ACHN (cell line): ENCODE measurements around the gene IL4R.
A peak's percentile ranks its signal among the peaks of the same experiment; 100 is the strongest.

Experiments
- DNase-seq: peaks from one replicate; pipeline ENCODE4 v3.0.0-alpha.2; 2015
- in situ Hi-C: cut with HindIII; loops from 2 replicates; pipeline ENCODE4 v1.10.0; 2017; ENCODE audit warnings: low sequenced_read_pairs, low pct_ligation_motif_present, low pct_unique_long_range_greater_than_20kb

Gene IL4R

DNA sequence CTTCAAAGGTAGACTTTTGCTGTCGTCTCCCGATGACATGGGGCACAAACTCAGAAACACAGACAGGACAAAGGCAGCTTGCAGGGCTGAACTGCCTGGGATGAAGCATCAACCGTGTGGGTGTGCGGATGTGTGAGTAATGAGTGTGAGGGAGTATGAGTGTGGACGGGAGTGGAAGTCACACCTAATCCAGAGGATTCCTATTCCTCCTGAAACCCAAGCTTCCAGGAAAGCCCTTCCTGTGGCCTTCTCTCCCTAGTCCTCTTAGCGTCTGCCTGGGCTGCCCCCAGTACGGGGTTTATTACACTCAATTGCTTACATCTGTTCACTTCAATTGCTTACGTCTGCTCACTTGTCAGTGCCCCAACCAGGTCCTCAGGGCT, 2.3 kb upstream of the IL4R start:
- in situ Hi-C loops: no loop called here
- DNase-seq: no peak

DNA sequence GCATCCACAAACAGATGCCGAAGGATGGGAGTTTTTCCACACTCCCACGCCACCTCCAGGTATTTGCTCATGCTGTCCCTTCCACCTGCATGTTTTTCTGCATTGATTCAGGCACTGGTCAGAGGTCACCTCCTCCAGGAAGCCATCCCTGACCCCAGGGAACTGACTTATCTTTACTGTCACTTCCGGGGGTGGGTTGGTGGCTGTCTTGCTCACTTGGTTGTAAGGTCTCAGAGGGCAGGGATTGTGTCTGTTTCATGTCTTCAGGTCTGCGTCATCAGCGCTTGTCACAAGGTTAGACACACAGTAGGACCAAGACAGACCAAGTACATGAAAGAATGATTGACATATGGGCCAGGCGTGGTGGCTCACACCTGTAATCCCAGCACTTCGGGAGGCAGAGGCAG, 1.9 kb upstream of the IL4R start:
- no peak for DNase-seq
- in situ Hi-C loops: no loop called here

DNA sequence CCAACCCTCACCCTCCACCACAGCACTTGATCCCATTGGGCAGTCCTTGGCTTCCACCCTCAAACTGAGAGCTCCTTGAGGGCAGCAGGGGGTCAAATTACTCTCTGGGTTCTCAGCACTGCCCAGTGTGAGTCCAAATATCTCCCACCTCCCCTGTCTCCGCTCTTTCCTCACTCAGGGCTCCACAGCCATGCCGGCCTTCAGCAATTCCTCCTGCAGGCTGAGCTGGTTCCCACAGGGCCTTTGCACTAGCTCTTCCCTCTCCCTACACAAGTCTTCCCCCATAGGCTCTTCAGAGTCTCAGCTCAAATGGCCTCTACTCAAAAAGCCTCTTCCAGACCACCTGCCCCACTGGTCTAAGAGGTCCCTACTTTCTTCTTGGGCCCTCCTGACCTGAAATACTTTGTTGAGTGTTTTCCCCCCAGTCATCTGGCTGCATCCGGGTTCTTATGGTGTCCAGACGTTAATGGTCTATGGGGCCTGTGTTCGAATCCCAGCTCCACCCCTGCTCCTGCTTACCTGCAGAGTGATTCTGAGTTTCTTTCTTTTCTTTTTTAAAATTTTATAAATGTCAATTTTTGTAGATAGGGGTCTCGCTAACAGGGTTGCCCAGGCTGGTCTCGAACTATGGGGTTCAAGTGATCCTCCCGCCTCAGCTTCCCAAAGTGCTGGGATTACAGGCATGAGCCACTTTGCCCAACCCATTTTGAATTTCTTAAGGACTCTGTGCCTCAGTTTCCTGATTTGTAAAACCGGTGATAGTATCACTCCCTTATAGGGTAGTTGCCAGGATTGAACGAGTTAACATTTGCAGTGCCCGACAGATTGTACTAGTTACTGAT, 973 bp upstream of the IL4R start:
- in situ Hi-C loops: no loop called here
- no peak for DNase-seq

GRCh38 chr16:27314161-27314723, 468 bp downstream of the IL4R start:
- DNase-seq: peak; percentile 90
- in situ Hi-C loops: no loop called here

- no peak for DNase-seq
- in situ Hi-C loops: no loop called here
Observed at GRCh38 chr16:27314986-27315332, 1.2 kb downstream of the IL4R start.

DNA sequence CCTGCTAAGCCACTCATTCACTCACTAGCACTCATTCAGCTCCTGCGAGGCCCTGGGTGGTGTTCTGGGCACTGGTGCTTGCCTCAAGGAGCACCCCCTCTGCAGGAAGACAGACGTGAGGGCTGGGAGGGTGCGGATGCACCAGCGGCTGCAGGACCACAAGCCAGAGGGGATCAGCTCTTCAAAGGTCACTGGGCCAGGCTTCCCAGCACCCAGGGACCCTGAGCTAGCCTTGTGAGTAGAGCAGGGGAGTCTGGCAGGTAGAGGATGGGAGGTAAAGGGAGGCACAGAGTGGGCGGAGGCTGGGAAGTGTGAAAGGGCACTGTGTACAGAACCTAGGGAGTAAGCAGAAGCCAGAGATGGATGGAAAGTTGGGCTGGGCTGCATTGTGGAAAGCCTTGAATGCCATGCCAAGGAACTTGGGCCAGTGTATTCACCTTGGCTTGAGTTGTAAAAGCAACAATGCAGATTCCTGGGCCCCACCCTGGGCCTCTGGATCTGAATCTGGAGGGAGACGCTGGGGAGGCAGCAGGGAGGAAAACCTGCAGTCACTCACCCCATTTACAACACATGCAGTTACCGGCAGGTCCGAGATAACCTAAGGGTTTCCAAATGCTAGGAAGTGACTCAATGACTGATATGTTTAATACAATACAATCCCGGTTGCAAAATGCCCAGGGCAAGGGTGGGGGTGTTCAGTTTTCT, 1.7 kb downstream of the IL4R start:
- in situ Hi-C loops: no loop called here
- peak; percentile 35 for DNase-seq

DNA sequence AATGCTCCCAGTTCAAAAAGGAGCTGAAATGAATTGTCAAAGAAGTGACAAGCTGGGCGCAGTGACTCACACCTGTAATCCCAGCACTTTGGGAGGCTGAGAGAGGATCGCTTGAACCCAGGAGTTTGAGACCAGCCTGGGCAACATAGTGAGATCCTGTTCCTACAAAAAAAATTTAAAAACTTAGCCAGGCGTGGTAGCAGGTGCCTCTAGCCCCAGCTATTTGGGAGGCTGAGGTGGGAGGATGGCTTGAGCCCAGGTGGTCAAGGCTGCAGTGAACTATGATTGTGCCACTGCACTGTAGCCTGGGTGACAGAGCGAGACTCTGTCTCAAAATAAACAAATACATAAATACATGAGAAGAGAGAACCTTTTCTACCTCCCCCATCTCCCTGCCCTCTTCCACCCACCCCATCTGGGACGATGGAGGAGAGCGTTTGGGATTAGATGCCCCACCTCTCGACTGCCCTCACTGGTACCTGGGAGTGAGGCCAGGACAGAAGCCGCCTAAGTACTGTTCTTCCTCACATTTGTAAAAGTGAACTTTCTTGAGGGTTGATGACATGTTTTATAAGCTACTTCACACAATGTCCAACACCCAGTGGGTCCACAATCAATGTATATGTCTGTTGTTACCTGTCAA, 2.4 kb downstream of the IL4R start:
- no peak for DNase-seq
- in situ Hi-C loops: no loop called here

GRCh38 chr16:27317320-27317719, 3.5 kb downstream of the IL4R start:
- in situ Hi-C loops: no loop called here
- no peak for DNase-seq

GRCh38 chr16:27317738-27318391, 4.1 kb downstream of the IL4R start:
- DNase-seq: no peak
- in situ Hi-C loops: no loop called here

DNA sequence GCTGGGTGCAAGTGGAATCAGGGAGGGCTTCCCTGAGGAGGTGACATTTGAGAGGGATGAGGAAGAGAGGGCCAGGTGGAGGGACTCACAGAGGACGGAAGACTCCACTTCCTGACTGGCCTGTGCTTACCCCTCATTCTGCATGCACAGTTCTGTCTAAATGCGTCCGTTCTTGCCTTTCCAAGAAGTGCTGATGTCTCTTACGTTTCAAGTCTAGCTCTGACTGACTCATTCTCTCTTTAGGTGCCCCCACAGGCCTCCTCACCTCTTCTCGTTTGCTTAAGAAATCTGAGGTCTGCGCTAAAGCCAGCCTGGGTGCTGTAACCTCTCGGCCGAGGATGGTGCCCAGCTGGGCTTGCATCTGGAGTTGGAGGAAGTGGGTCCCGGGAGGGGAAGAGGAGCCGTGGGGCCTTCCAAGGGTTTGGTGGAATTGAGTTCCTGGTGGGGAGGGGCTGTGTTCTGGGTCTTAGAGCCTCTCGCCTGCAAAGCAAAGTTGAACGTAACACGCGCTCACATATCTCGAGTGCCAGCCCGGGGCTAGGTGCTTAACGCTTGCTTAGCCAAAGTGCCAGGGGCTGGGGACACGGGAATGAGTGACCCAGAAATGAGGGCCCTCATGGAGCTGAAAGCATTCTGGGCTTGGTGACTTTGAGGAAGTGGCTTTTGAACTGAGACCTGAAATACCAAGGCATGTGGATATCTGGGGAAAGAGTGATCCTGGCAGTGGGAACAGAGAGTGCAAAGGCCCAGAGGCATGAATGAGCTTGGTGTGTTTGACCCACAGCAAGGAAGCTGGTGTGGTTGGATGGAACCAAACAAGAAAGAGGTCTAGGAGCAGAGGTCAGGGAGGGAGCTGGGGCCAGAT, 4.8 kb downstream of the IL4R start:
- DNase-seq: no peak
- in situ Hi-C loops: no loop called here

GRCh38 chr16:27319257-27319965, 5.6 kb downstream of the IL4R start:
- no peak for DNase-seq
- in situ Hi-C loops: no loop called here

GRCh38 chr16:27320261-27321012, 6.7 kb downstream of the IL4R start:
- in situ Hi-C loops: no loop called here
- DNase-seq: no peak

DNA sequence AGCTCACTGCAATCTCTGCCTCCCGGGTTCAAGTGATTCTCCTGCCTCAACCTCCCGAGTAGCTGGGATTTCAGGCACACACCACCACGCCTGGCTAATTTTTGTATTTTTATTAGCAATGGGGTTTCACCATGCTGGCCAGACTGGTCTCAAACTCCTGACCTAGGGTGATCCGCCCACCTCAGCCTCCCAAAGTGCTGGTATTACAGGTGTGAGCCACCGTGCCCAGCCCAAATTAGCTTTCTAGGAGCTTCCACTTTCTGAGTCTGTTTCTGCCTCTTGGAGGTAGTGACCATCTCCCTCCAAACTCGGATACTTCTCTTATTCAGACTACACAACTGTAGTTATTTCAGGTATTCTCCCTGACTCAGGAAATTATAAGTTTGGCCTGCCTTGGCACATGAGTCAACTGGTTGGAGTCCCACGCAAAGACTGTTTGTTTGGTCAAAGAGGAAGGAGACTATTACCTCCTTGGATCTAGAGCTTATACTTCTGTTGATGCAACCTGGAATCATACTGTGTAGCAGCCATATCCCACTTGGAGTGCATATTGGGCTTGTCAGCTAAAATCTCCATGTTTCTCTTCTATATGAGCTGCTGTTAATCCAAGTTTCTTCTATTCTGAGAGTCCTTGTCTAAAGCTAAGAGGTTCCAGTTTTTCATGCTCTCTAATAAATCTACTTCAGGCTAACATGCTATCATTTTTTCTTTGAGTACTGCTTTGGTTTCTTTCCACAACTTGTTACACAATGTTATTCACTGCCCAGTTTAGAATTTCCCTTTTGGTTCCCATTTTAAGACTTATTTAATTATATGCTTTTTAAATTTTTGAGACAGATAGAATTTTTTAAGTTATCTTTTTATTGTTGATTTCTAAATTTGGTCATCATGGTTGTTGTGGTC, 7.5 kb downstream of the IL4R start:
- in situ Hi-C loops: no loop called here
- DNase-seq: no peak

DNA sequence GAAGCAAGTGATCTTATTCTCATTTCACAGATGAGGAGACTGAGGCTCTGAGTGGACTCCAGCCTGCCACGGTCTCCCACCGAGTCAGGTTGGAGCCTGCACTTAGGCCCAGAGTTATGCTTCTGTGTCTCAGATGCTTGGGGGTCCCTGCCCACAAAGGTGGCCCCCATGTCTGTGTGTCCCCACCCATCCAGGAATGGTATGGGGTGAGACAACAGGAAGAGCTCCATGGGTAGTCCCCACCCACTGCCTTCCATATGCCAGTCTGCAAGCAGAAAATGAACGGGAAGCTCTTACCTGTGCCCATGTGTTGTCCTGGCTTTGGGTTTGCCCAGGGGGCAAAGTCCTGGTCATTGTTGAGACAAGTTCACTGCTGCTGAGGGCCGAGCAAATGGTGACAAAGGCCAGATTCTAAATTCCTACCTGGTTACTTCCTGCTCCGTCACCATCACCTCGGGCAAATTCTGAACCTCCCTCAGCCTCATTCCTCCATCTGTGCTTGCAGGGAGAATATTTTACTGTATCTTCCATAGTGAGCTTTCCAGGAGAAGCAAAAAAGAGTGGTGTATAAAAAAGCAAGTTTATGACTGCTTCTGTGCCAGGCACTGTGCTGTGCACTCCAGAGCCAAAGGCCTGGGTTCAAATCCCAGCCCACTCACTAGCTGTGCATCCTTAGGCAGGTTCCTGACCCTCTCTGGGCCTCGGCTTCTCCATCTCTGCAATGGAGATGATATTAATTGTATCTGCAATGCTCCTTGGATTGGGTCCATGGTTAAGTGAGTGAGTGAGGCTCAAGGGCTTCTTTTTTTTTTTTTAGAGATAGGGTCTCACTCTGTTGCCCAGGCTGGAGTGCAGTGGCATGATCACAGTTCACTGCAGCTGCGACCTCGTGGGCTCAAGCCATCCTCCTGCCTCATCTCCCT, 9.3 kb downstream of the IL4R start:
- in situ Hi-C loops: no loop called here
- DNase-seq: no peak
